GM19193 (cell line): ENCODE measurements around the gene GRIN3A.

Source experiments
- POLR2A ChIP-seq: IDR thresholded peaks from 4 replicates; pipeline ENCODE4 v1.6.1; 2011; ENCODE audit not compliant: insufficient read depth, insufficient read length; ENCODE audit errors: extremely low read depth

GRIN3A gene

DNA sequence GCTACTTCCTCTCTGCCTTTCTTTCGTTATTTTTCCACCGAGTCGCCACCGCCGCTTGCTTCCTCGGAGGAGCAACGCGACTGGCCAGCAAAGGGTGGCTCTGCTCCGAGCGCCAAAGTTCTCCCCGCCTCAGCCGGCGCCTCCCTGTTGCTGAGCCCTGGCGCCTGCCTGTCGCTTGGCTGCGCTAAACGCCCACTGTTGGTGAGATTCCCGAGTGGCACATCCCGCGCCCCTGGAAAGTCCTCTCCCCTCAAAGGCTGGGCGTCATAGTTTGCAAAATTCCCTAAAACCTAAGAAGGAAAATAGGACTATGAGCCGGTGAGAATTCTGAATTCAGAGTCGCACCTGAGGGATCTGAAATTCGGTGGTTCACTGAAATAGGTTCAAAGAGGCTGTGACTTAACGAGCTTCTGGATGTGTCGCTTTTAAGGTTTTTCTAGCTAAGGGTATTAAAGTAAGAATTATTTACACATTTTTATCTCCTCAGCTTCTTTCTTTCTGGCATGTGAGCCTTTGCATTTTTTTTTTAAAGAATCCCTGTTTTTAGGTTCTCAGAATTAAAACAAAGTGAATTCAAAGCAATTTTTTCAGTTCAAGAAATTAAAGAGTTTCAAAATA, at the start of gene GRIN3A:
GRIN3A (minus strand) TSS at position 82 of the 618 bp plus-strand sequence. CDS start 668 bp downstream, outside the sequence.
- TF ChIP-seq POLR2A: no peak

DNA sequence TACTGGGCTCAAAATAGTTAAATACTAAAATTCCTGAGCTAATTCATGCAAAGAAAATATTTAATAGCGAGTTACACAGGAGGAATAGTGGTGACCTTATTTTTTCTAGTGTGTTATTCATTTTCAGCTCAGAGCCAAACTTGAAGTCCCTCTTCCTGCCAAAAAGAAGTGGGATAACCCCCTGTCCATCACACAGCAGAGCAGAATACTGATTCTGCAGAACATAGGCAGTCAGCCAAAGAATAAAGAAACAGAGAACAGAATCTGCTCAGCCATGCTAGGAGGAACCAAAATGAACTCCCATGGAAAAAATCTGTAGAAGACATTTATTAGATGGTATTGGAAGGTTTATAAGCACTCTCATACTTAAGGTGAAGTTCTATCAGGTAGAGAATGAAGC, 49.4 kb upstream of the GRIN3A start:
- no peak for TF ChIP-seq POLR2A

DNA sequence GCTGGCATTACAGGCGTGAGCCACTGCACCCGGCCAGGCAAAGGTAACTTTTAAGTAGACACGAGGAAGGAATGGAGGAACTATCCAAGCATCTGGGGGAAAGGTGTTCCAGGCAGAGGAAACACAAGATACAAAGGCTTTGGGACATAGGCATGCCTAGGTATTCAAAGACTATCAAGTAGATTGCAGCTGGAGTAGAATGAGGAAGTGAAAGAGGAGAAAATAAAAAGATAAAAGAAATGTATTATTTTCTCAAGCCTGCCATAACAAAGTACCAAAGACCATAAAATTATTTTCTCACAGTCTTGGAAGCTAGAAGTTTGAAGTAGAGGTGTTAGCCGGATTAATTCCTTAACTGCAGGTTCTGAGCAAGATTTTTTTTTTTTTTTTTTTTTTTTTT, 39.9 kb upstream of the GRIN3A start:
- no peak for TF ChIP-seq POLR2A

DNA sequence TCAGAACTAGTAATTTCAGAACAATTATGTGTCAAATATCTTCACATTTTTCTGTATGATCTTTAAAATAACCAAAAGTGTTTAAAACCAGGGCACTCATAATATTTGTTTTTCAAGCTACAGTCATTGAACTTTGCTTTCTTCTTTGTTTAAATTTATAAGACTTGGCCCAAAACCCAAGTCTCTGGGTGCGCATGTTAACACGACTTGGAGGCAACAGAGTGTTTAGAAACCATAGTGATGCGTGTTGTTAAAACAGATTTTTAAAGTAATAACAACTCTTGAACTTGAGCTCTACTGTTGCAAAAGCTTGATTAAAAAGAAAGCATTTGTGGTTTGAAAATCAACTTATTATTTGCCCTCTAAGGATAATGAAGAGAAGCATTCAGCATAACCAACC, 26.0 kb upstream of the GRIN3A start:
- no peak for TF ChIP-seq POLR2A

DNA sequence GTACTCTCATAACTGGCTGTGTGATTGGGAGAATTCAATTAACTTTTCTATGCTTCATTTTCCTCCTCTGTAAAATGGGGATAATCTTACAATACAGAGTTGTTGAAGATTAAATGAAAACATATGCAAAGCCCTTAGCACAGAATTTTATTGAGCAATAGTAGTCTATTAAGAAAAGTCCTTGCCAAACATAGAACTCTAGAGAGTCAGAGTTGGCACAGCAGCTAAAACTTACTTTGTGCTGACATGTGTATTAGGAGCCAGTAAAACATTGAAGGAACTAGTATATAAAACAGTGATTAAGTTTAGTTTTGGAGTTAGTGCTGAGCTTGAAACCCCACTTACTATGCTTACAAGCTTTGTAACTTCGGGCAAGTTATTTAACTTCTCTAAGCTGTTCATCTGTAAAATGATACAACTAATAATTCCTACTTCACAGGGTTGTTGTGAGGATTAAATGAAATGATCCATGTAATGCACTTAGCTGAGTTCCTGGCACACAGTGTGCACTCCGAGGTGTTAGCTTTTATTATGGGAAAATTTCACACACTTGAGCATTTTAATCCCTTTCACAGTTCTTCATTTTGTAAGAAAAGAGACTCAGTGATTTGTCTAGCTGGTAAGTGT, 20.0 kb upstream of the GRIN3A start:
- TF ChIP-seq POLR2A: no peak

DNA sequence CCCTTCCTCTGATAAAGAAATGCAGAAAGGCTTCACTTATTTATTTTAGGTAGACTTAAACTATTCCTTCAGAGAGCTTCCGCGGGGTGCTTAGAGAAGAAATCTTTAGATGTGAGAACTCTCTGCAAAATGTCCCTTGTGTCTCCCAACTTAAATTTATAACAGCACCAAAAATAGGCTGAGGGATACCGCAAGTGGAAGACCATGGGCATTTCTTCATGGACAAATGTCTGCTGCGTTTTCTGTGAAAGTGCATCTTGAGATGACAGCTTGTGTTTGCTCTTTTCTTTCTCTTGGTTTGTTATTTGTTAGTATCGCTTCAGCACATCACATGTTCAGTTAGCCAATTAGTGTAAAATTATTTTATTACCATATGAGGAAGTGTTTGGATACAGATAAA, 15.3 kb upstream of the GRIN3A start:
- TF ChIP-seq POLR2A: no peak

DNA sequence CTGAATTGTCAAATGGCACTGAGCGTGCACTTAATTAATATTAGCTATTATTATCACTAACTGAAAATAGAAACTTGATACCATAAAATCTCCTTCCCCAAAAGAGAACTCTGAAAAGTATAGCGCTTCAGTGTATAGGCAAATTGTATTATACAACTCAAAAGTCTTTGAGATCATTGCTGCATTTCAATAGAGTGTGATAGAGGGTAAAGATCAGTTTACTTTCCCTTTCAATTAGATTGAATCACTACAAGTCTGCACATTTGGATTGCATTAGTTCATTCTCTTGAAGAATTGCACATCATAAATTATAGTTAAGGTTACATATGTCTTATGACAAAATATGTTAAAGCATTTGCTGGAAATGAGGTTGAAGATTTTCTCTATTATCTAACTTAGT, 13.4 kb upstream of the GRIN3A start:
- TF ChIP-seq POLR2A: no peak

DNA sequence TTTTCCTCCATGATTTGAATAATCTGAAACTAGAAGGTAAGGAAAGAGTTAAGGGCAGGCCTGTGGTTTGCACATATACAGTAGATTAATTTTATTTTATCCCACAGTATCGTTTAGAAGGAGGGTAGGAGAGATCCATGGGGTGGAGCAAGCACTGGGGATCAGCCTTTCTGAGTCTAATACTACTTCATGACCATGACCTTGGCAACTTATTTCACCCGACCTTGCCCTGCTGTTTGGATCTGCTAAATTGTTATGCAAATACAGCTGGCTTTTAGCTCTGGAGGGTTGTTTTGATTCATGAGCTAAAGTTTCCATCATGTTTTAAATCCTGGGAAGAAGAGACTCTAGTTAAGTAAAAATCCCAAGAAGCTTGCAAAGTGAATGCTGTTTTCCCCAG, 864 bp upstream of the GRIN3A start:
- TF ChIP-seq POLR2A: no peak

DNA sequence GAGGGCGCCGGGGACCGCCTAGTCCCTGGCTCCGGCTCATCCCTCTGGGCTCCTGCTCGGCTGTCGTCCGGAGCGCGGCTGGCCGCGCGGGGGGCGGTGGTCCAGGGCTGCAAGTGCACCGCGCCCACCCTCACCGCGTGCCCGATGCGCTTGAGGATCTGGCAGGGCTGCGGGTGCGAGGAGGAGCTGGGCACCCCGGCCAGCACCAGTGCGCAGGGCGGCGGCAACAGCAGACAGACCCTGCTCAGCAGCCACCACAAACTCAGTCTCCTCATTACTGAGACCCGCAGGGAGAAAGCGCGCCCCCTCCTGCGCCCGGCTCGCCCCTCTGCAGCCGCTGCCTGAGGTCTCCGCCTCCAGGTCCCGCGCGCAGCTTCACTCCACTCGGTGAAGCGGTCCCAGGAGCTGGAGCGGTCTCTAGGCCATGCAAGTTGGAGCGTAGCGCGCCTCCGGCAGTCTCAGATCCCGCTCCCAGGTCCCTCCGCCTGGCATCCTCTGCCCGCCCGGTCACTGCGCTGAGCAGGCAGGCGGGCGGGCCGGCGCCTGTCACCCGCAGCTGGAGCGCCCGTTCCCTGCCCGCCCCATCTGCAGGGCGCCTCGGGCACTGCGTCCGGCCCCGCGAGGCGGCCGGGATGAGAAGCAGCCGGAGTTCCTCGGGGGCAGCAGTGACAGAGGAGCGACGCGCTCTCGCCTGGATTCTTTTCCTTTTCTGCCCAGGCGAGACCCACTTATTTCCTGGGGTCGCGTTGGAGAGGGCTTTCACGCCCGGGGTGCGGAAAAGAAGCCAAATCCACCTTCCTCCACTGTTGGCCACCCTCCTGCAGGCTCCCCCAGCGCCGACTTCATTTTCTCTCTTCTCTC, 512 bp downstream of the GRIN3A start:
- TF ChIP-seq POLR2A: no peak

DNA sequence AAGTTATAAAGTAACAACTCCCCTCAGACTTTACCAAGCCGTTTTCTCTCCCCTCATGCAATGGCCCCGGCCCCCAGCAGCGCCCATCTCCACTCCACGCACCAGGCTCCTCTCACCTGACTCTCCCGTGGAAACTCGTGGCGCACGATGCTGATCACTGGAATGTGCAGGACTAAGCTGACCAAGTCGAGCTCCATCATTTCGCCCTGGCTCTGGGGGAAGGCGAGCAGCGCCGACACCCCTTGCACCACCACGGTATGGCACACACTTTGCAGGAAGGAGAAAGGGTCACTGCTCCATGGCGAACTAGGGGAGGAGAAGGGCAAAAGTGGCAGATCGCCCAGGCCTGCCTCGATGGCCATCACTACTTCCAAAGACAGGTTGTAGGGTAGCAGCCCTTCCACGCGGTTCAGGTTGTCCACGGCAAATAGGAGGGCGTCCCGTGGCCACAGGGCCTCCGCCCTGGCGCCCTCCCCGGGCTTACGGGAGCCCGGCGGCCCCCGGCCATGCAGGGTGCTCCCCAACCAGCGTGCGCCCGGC, 1.2 kb downstream of the GRIN3A start:
- TF ChIP-seq POLR2A: no peak

DNA sequence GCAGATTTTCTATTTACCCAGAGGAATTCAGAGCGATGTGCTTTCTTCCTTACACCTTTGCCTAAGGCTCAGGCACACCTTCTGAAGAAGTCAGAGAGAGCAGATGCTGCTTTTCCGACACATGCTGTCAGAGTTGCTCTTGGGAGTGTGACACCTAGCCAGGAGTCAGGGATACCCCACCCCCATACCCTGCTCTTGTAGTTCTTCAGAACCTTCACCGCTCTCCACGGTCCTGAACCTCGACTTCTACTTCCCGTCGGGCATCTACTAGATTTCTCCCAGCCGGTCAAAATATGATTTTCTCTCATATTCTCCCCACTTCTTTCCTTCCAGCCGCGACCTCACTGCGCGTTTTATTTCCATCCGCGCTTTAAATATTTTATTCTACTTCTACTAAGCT, 1.7 kb downstream of the GRIN3A start:
- no peak for TF ChIP-seq POLR2A

DNA sequence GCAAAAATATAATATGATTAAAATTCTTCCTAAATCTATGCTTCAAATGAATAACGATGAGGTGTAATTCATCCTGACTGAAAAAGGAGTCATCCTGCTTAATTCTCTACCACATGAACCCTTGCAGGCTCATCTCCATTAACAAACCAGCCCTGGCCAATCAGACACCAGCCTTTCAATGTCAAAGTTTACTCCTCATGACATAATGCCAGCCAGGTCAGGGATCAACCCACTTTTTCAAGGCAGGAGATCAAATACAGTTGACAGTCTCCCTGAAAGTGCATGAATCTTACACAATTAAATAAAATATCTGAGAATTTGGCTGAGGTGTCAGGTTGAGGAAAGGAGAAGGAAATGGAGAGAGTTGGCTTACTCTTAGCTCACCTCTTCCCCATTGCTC, 7.0 kb downstream of the GRIN3A start:
- TF ChIP-seq POLR2A: no peak

DNA sequence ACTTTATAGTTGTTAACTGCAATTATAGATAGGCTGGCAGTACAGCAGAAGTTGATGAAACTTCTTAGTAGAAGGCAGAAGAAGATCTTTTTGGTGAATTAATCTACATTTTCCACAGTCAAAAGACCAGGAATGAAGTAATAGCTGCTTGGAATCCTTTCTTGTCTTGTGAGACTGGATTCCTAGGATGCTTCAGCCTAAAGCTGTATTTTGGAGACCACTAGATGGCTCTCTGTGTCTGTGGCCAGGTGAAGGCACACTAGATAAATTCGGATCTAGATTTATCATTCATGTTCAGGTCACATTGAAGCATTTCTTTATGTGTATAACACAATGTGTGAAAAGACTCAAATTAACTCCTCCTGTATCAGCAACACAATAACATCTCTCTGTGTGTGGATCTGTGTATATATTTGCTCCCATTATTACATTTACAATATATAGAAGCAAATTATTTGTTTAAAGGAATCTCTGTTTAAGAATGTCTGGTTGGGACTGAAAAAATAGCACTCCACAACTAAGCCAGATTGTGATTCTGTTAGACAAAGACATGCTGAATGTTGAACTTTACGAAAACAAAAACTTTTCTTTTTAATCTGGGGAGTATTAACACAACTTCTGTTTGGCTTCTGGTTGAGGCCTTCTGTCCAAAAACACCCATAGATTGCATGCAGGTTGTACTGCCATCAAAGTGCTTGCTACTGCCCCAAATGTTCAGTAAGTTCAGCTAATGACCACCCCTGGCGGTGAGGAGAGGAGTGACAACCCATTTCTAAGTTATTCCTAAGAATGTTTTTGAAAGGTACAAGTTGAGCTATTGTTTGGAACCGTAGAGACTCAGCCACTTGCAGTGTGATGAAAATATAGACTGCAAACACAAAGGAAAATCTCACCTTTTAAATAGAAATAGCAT, 10.6 kb downstream of the GRIN3A start:
- TF ChIP-seq POLR2A: no peak

DNA sequence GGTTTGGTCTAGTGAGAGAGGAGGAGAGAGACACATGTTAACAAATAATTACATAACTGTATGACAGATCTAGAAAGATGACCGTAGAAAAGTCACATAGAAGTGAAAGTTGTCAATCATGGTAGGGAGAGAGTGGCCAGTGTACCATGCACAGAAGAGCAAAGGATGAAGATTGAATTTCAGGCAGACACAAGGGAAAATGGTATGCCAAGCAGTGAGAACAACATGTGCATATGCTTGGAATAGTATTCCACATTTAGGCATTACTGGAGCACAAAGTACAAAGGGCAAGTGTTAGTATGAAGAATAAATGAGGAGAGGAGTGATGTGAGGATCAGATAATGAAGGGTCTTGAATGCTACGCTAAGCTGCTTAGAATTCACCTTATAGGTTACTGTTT, 20.3 kb downstream of the GRIN3A start:
- TF ChIP-seq POLR2A: no peak
